HFF-Myc (cell line): ENCODE measurements around the gene C1orf226.

Source experiments
- DNase-seq: peaks from one replicate; pipeline ENCODE4 v3.0.0-alpha.2; 2011; ENCODE audit warnings: low read depth; ENCODE audit errors: extremely low read depth
- H3K4me3 ChIP-seq: replicated peaks from 2 replicates; pipeline ENCODE4 v1.5.1; 2011; ENCODE audit warnings: low read depth, mild to moderate bottlenecking, control low read depth, low read length
- CTCF ChIP-seq: IDR thresholded peaks from 2 replicates; pipeline ENCODE4 v1.5.1; 2012; ENCODE audit warnings: mild to moderate bottlenecking, low read depth, low read length, control low read depth; ENCODE audit errors: missing control alignments

C1orf226 gene

GRCh38 chr1:162358928-162359327, 22.6 kb upstream of the C1orf226 start:
- no peak for DNase-seq
- no peak overlapping the region for H3K4me3 ChIP-seq
- no peak for TF ChIP-seq CTCF

- H3K4me3 ChIP-seq, result no peak overlapping the region
- TF ChIP-seq CTCF, result no peak
- no peak for DNase-seq
Measured at GRCh38 chr1:162359523-162360236, 21.8 kb upstream of the C1orf226 start.

DNA sequence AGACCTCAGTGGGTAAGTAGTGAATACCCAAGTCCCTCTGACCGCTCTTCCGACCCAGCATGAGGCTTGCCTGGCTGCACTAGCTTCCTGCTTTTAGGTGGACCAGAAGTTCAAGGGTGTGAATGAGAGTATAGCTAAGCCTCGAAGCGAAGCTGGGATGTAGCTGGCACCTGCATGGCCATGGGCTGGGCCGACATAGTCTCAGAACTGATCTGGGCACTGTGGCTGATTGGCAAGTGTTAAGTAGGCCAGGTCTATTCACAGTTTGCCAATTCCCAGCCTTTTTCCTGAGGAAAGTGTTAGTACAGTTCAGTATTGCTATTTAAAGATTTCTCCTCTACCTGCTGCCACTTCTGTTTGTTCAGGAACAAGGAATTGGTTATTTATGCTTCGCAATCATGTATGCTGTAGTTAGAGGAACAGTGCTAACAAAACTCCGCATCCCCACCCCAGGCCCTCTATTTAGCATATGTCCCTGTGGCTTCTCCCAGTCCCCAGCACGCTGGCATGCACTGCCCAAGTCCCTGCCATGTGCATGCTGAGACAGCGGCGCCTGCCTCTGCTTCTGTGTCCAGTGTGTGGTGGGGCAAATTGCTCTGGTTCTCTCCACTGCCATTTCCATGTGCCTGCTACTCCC, 21.2 kb upstream of the C1orf226 start:
- DNase-seq, result no peak
- no peak for TF ChIP-seq CTCF

DNA sequence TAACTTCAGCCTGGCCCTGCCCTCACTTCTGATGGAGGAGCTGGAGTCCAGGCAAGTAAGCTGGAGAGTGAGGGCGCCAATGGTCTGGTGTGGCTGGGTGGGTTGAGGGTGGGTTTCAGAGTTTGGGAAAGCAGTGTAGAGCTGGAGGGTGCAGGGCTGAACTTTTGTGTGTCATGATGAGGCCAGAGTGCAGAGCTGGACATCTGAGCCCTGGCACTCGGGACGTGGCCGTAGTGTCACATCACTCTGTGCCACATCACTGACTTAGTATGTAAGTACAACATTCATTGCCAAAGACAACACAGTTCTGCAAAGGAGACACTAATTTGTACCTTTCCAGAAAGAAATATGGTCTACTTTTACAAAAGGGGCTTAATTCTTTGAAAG, 20.7 kb upstream of the C1orf226 start:
- H3K4me3 ChIP-seq, result no peak overlapping the region
- no peak for TF ChIP-seq CTCF
- no peak for DNase-seq

More for the DNA sequence above, 21.2 kb upstream of the C1orf226 start:
- H3K4me3 ChIP-seq, result no peak overlapping the region

DNA sequence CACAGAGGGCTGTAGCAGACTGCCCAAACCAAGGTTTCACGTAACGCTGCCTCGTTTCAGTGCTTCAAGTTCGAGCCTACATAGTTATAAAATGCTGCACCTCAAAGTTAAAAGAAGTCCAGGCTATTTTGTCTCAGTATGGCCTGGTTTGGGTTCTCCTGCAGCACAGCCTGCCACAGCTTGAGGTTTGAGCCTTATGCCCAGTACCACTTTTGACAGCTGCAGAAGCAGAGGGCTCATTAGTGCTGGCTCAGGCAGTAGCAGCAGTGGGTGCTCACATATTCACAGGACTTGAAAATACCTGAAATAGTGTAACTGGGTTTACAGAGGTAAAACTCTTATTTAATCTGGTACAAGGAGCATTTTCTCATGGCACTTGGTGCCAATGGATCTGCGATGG, 20.2 kb upstream of the C1orf226 start:
- no peak overlapping the region for H3K4me3 ChIP-seq
- no peak for DNase-seq
- TF ChIP-seq CTCF, result no peak

DNA sequence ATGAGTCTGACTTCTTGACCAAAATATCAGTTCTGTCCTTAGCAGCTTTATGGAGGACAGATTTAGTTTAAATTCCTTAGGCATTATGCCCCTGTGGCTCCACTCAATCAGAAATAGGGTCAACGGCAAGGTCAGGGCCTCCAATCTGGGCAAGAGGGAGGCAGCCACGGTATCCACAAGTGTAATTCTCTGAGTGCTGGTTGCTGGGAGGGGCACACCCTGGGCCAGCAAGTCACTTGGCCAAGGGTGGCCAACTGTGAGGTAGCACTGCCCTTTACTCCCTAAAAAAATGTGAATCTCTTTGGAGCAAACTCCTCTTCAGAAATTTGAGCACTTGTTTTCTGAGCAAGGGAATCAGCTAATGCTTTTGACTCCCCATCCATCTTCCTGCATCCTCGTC, 17.7 kb upstream of the C1orf226 start:
- DNase-seq, result no peak
- TF ChIP-seq CTCF, result no peak
- no peak overlapping the region for H3K4me3 ChIP-seq
